ENCODE results near the gene LALBA. TPM values are rescaled to one million over a fixed set of nuclear protein-coding genes. Genes with fewer than 3 reads are reported as not detected.

LALBA gene
- polyA plus RNA-seq, 1 of the 3 experiments (the other 2 are of a cell fraction): not detected

DNA sequence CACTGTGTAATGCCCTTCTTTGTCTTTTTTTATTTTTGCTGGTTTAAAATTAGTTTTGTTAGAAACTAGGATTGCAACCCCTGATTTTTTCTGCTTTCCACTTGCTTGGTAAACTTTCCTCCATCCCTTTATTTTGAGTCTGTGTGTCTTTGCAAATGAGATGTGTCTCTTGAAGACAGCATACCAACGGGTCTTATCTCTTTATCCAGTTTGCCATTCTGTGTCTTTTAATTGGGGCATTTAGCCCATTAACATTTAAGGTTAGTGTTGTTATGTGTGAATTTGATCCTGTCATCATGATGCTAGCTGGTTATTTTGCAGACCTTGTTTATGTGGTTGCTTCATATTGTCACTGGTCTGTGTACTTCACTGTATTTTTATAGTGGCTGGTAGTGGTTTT lies 43.5 kb upstream of the LALBA start:
- WGBS (ENCODE audit: low lambda C conversion rate): 3% methylated on average over 1 of the region's 1 CpG
- Histone ChIP-seq H2AFZ (ENCODE audit: low read depth) (no peak overlapping the region), H3K4me1 (ENCODE audit: control insufficient read depth in 1 of 2, insufficient read depth in 2 of 2, low read depth in 1 of 2, low read length in 1 of 2) (no peaks in the 10 kb centered on the region), H3F3A (replicated peaks; ENCODE audit: insufficient read depth) (no peaks in the 10 kb centered on the region), H3K9me3 (peaks cover 4% of the 10 kb centered on the region; the same call in 1 of the 2 replicates), H3K27me3 (ENCODE audit: insufficient read depth) (no peaks in the 10 kb centered on the region), H3K4me3 (ENCODE audit: low read depth in 2 of 2, low read length in 1 of 2) (no peak overlapping the region), H3K79me2 (ENCODE audit: insufficient read depth) (no peaks in the 10 kb centered on the region), H3K9ac (no peak overlapping the region), H3K9me2 (no peaks in the 10 kb centered on the region), H4K20me1 (ENCODE audit: insufficient read depth) (no peaks in the 10 kb centered on the region), H3K36me3 (replicated peaks in 1 of 2; ENCODE audit: control insufficient read depth in 1 of 2, insufficient read depth in 2 of 2, low read length in 1 of 2) (peaks cover 0 to 4% of the 10 kb centered on the region in 2 experiments), H3K27ac (ENCODE audit: low read depth in 2 of 2, low read length in 1 of 2) (no peak overlapping the region), H3K4me2 (no peak overlapping the region)
- no peak for DNase-seq
- ChIA-PET CTCF (interaction anchor here (2.7 kb wide), 1 partner anchor 71 kb away, joined by 8 read pairs; no protein-coding TSS in a partner anchor), POLR2A (no interaction called here)
- no peak for TF ChIP-seq ZBTB33 (IDR thresholded peaks at IDR 0.05; ENCODE audit: borderline replicate concordance, low read depth)
- no peak for TF ChIP-seq YY1 (IDR thresholded peaks at IDR 0.05; ENCODE audit: low read depth)
- no peak for TF ChIP-seq USF1 (IDR thresholded peaks at IDR 0.05; ENCODE audit: borderline replicate concordance, low read depth)
- TF ChIP-seq FOXM1 (IDR thresholded peaks at IDR 0.05; ENCODE audit: low read depth): no peak

DNA sequence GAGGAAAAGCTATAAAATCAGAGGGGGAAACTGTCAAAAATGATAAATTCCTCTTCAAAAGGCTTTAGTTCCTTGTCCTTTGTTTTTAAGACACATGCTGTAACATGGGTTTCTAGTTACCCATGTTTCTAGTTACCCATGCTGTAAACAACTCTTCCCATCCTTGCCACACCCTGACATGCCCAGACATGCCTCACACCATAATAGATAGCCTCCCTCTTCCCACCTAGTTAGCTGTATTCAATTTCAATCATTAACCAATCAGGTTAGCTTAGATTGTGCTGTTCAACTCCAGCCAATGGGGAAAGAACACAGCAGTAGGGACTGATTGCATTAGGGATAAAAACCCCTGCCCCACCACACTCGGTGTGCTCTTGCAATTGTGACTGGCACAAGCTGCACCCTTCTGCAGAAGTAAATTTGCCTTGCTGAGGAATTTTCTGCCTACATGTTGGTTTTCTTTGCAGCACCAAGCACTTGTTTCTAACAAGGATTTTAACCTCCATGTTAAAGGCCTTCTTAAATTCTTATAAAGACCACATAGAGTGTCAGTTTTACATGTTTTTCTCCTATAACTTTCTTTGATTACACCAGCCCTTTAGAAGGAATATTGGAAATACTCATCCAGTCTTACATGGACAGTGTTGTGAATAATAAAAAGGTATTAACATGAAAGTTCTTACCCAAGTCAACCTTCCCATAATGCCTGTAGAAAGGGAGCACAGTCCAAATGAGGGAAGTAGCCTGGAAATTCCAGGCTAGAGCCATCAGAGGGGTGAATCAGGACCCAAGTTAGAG lies 32.5 kb upstream of the LALBA start:
- Histone ChIP-seq H3K9me3 (no peaks in the 10 kb centered on the region), H3K27me3 (ENCODE audit: insufficient read depth) (no peaks in the 10 kb centered on the region; the same call in 1 of the 2 replicates), H3K9ac (no peak overlapping the region), H3K36me3 (replicated peaks in 1 of 2; ENCODE audit: control insufficient read depth in 1 of 2, insufficient read depth in 2 of 2, low read length in 1 of 2) (no peaks in the 10 kb centered on the region), H3K9me2 (no peaks in the 10 kb centered on the region), H3K79me2 (ENCODE audit: insufficient read depth) (no peaks in the 10 kb centered on the region), H3K4me1 (ENCODE audit: control insufficient read depth in 1 of 2, insufficient read depth in 2 of 2, low read depth in 1 of 2, low read length in 1 of 2) (no peaks in the 10 kb centered on the region), H3K4me2 (no peak overlapping the region), H3K27ac (ENCODE audit: low read depth in 2 of 2, low read length in 1 of 2) (no peak overlapping the region), H2AFZ (ENCODE audit: low read depth) (no peak overlapping the region), H4K20me1 (ENCODE audit: insufficient read depth) (no peaks in the 10 kb centered on the region), H3K4me3 (ENCODE audit: low read depth in 2 of 2, low read length in 1 of 2) (no peak overlapping the region), H3F3A (replicated peaks; ENCODE audit: insufficient read depth) (no peaks in the 10 kb centered on the region)
- 0% methylated on average over 1 of the region's 1 CpG for WGBS (ENCODE audit: low lambda C conversion rate)
- DNase-seq: no peak
- POLR2A ChIA-PET: no interaction called here
- CTCF ChIA-PET: interaction anchor here (1.7 kb wide), 1 partner anchor 16 kb away, joined by 6 read pairs; no protein-coding TSS in a partner anchor
- no peak for TF ChIP-seq RCOR1 (IDR thresholded peaks at IDR 0.05; ENCODE audit: low read length)
- TF ChIP-seq NRF1 (IDR thresholded peaks at IDR 0.05; ENCODE audit: low read depth, low read length): no peak
- no peak for TF ChIP-seq RFX5 (IDR thresholded peaks at IDR 0.05; ENCODE audit: low read length)
- no peak for TF ChIP-seq TAF1 (IDR thresholded peaks at IDR 0.05; ENCODE audit: borderline replicate concordance, low read depth, low read length)
- no peak for TF ChIP-seq JUND (IDR thresholded peaks at IDR 0.05)
- no peak for TF ChIP-seq USF1 (IDR thresholded peaks at IDR 0.05; ENCODE audit: borderline replicate concordance, low read depth)
- TF ChIP-seq, protein P1, sequence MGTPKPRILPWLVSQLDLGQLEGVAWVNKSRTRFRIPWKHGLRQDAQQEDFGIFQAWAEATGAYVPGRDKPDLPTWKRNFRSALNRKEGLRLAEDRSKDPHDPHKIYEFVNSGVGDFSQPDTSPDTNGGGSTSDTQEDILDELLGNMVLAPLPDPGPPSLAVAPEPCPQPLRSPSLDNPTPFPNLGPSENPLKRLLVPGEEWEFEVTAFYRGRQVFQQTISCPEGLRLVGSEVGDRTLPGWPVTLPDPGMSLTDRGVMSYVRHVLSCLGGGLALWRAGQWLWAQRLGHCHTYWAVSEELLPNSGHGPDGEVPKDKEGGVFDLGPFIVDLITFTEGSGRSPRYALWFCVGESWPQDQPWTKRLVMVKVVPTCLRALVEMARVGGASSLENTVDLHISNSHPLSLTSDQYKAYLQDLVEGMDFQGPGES (IDR thresholded peaks at IDR 0.05; ENCODE audit: low read depth, low read length): no peak
- no peak for TF ChIP-seq TEAD4 (IDR thresholded peaks at IDR 0.05; ENCODE audit: borderline replicate concordance, insufficient read depth)
- no peak for TF ChIP-seq GATA2 (CRISPR knock-in tag; IDR thresholded peaks at IDR 0.05)
- no peak for TF ChIP-seq POLR2AphosphoS5 (IDR thresholded peaks at IDR 0.05; ENCODE audit: low read depth, low read length)
- TF ChIP-seq MXI1 (IDR thresholded peaks at IDR 0.05; ENCODE audit: low read depth, low read length): no peak
- TF ChIP-seq CTCF (IDR thresholded peaks at IDR 0.05): no peak
- no peak for TF ChIP-seq FOSL2 (IDR thresholded peaks at IDR 0.05; ENCODE audit: borderline replicate concordance, low read depth)
- TF ChIP-seq, protein P2, sequence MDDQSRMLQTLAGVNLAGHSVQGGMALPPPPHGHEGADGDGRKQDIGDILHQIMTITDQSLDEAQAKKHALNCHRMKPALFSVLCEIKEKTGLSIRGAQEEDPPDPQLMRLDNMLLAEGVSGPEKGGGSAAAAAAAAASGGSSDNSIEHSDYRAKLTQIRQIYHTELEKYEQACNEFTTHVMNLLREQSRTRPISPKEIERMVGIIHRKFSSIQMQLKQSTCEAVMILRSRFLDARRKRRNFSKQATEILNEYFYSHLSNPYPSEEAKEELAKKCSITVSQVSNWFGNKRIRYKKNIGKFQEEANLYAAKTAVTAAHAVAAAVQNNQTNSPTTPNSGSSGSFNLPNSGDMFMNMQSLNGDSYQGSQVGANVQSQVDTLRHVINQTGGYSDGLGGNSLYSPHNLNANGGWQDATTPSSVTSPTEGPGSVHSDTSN (IDR thresholded peaks at IDR 0.05): no peak
- TF ChIP-seq, protein P3, sequence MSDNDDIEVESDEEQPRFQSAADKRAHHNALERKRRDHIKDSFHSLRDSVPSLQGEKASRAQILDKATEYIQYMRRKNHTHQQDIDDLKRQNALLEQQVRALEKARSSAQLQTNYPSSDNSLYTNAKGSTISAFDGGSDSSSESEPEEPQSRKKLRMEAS (IDR thresholded peaks at IDR 0.05; ENCODE audit: low read depth): no peak
- TF ChIP-seq RXRA (IDR thresholded peaks at IDR 0.05; ENCODE audit: borderline replicate concordance, low read depth): no peak

Data from SK-N-SH (cell line).